DOHH2 (cell line): ENCODE data around the gene MRPL45.

Experiments used
- H3F3A ChIP-seq: fragments of 200-600 bp; sonication (generic), shearing (Covaris generic); 2 replicates; pipeline ENCODE4 v1.6.0; 2016; ENCODE audit warnings: antibody characterized with exemption, mild to moderate bottlenecking; ENCODE audit not compliant: control insufficient read depth, insufficient read depth
- H3K27ac ChIP-seq: fragments of 200-600 bp; sonication (generic); 2 replicates; pipeline ENCODE4 v1.5.1; 2014; ENCODE audit warnings: low read depth, mild to moderate bottlenecking, low read length, moderate library complexity
- H3K27me3 ChIP-seq: fragments of 200-600 bp; sonication (generic); 2 replicates; pipeline ENCODE4 v1.6.1; 2014; ENCODE audit warnings: mild to moderate bottlenecking, low read length, mixed read lengths; ENCODE audit not compliant: control insufficient read depth
- H3K36me3 ChIP-seq: fragments of 200-600 bp; sonication (generic); 2 replicates; pipeline ENCODE4 v1.6.1; 2014; ENCODE audit warnings: mild to moderate bottlenecking, low read length, moderate library complexity, mixed read lengths; ENCODE audit not compliant: control insufficient read depth
- H3K4me1 ChIP-seq: fragments of 200-600 bp; sonication (generic); 2 replicates; pipeline ENCODE4 v1.6.1; 2014; ENCODE audit warnings: mild to moderate bottlenecking, low read length, mixed read lengths; ENCODE audit not compliant: control insufficient read depth
- H3K4me2 ChIP-seq: fragments of 200-600 bp; sonication (generic); 2 replicates; pipeline ENCODE4 v1.6.0; 2014; ENCODE audit warnings: mild to moderate bottlenecking, low read length, moderate library complexity
- H3K4me3 ChIP-seq: fragments of 200-600 bp; sonication (generic); 2 replicates; pipeline ENCODE4 v1.5.1; 2014; ENCODE audit warnings: mild to moderate bottlenecking, low read length, mixed read lengths
- H3K79me2 ChIP-seq: fragments of 200-600 bp; sonication (generic); 2 replicates; pipeline ENCODE4 v1.6.1; 2014; ENCODE audit warnings: mild to moderate bottlenecking, low read length, mixed read lengths; ENCODE audit not compliant: control insufficient read depth
- H3K9me2 ChIP-seq: fragments of 200-600 bp; sonication (generic); replicated peaks from 2 replicates; pipeline ENCODE4 v1.6.1; 2014; ENCODE audit warnings: mild to moderate bottlenecking, low read length, mixed read lengths; ENCODE audit not compliant: control insufficient read depth
- H3K9me3 ChIP-seq: fragments of 200-600 bp; sonication (generic); 2 replicates; pipeline ENCODE4 v1.6.1; 2014; ENCODE audit warnings: antibody characterized with exemption, low read length, mixed read lengths; ENCODE audit not compliant: control insufficient read depth, insufficient read depth
- H4K20me1 ChIP-seq: fragments of 200-600 bp; sonication (generic); 2 replicates; pipeline ENCODE4 v1.6.0; 2014; ENCODE audit warnings: low read depth, mild to moderate bottlenecking, antibody characterized with exemption, low read length, moderate library complexity; ENCODE audit not compliant: control insufficient read depth, insufficient read depth
- CTCF ChIP-seq: fragments of 200-600 bp; sonication (generic); IDR thresholded peaks from one replicate; pipeline ENCODE4 v1.5.1; 2014; ENCODE audit warnings: antibody characterized with exemption, mild to moderate bottlenecking, low read depth, low read length; ENCODE audit not compliant: poor library complexity, severe bottlenecking
- EZH2phosphoT487 ChIP-seq: fragments of 200-600 bp; sonication (generic); IDR thresholded peaks from 2 replicates; pipeline ENCODE4 v1.6.1; 2017; ENCODE audit warnings: borderline replicate concordance, mild to moderate bottlenecking, antibody characterized with exemption, low read length, moderate library complexity, mixed read lengths

Gene MRPL45

GRCh38 chr17:38369124-38369886, 72.3 kb downstream of the MRPL45 start:
- Histone ChIP-seq H3K27me3 (no peaks in the 10 kb centered on the region), H3K36me3 (peaks cover 13% of the 10 kb centered on the region; the same call in 1 of the 2 replicates), H3K79me2 (no peaks in the 10 kb centered on the region), H3K4me1 (no peaks in the 10 kb centered on the region; the same call in 1 of the 2 replicates), H4K20me1 (no peaks in the 10 kb centered on the region), H3K4me2 (no peak overlapping the region), H3K4me3 (no peak overlapping the region), H3K9me2 (no peaks in the 10 kb centered on the region), H3F3A (no peaks in the 10 kb centered on the region), H3K27ac (no peak overlapping the region), H3K9me3 (no peaks in the 10 kb centered on the region)
- no peak for TF ChIP-seq CTCF
- TF ChIP-seq EZH2phosphoT487 = no peak
